OCI-LY1 (cell line): ENCODE results near the gene REXO1.
A peak's percentile ranks its signal among the peaks of the same experiment; 100 is the strongest.

Experiments
- H2AFZ ChIP-seq: fragments of 200-600 bp; sonication (generic), shearing (Covaris generic); 2 replicates; pipeline ENCODE4 v1.6.0; 2014; ENCODE audit warnings: antibody characterized with exemption, mild to moderate bottlenecking, low read length
- H3F3A ChIP-seq: fragments of 200-600 bp; sonication (generic), shearing (Covaris generic); 2 replicates; pipeline ENCODE4 v1.6.0; 2014; ENCODE audit warnings: mild to moderate bottlenecking, antibody characterized with exemption, low read length, moderate library complexity; ENCODE audit not compliant: insufficient read depth
- H3K27ac ChIP-seq: fragments of 200-600 bp; sonication (generic); 2 replicates; pipeline ENCODE4 v1.5.1; 2014; ENCODE audit warnings: low read length, mixed run types, mild to moderate bottlenecking, low read depth; ENCODE audit not compliant: poor library complexity, severe bottlenecking
- H3K27me3 ChIP-seq: fragments of 200-600 bp; sonication (generic); 2 replicates; pipeline ENCODE4 v1.6.0; 2014; ENCODE audit warnings: antibody characterized with exemption, mild to moderate bottlenecking, low read length, moderate library complexity; ENCODE audit not compliant: insufficient read depth
- H3K36me3 ChIP-seq: fragments of 200-600 bp; sonication (generic); 2 replicates; pipeline ENCODE4 v1.6.1; 2014; ENCODE audit warnings: mild to moderate bottlenecking, antibody characterized with exemption, low read length, moderate library complexity, mixed read lengths; ENCODE audit not compliant: insufficient read depth
- H3K4me1 ChIP-seq: fragments of 200-600 bp; sonication (generic); 2 replicates; pipeline ENCODE4 v1.5.1; 2014; ENCODE audit warnings: mild to moderate bottlenecking, low read length, moderate library complexity; ENCODE audit not compliant: insufficient read depth, severe bottlenecking
- H3K4me2 ChIP-seq: fragments of 200-600 bp; sonication (generic), shearing (Covaris generic); 2 replicates; pipeline ENCODE4 v1.6.1; 2014; ENCODE audit warnings: low read length
- H3K4me3 ChIP-seq: fragments of 200-600 bp; sonication (generic); 2 replicates; pipeline ENCODE4 v1.5.1; 2014; ENCODE audit warnings: low read length, low read depth, mild to moderate bottlenecking, mixed read lengths; ENCODE audit not compliant: poor library complexity, severe bottlenecking
- H3K79me2 ChIP-seq: fragments of 200-600 bp; shearing (Covaris generic); 2 replicates; pipeline ENCODE4 v1.6.1; 2016; ENCODE audit warnings: mixed run types, low read length, mixed read lengths; ENCODE audit not compliant: insufficient read depth
- H3K9ac ChIP-seq: fragments of 200-600 bp; sonication (generic), shearing (Covaris generic); 2 replicates; pipeline ENCODE4 v1.6.1; 2014; ENCODE audit warnings: mild to moderate bottlenecking, low read length, mixed read lengths
- H3K9me2 ChIP-seq: fragments of 200-600 bp; sonication (generic), shearing (Covaris generic); 2 replicates; pipeline ENCODE4 v1.6.1; 2014; ENCODE audit warnings: low read depth, mild to moderate bottlenecking, low read length, mixed read lengths
- H3K9me3 ChIP-seq: fragments of 200-600 bp; shearing (Covaris generic); 2 replicates; pipeline ENCODE4 v1.6.1; 2014; ENCODE audit warnings: low read length, mixed read lengths
- H4K20me1 ChIP-seq: fragments of 200-600 bp; sonication (generic), shearing (Covaris generic); 2 replicates; pipeline ENCODE4 v1.6.0; 2016; ENCODE audit warnings: mild to moderate bottlenecking, low read length; ENCODE audit not compliant: insufficient read depth
- EZH2 ChIP-seq: fragments of 200-600 bp; sonication (generic), shearing (Covaris generic); IDR thresholded peaks from 2 replicates; pipeline ENCODE4 v1.8.0; 2017; ENCODE audit warnings: borderline replicate concordance, mixed run types, mild to moderate bottlenecking, antibody characterized with exemption, low read length, moderate library complexity, mixed read lengths
- TF ChIP-seq, protein P1 (sequence below): fragments of 200-600 bp; sonication (generic), shearing (Covaris generic); IDR thresholded peaks from 2 replicates; pipeline ENCODE4 v1.5.1; 2017; ENCODE audit warnings: mild to moderate bottlenecking, antibody characterized with exemption, low read length, moderate library complexity, mixed read lengths

The REXO1 gene

DNA sequence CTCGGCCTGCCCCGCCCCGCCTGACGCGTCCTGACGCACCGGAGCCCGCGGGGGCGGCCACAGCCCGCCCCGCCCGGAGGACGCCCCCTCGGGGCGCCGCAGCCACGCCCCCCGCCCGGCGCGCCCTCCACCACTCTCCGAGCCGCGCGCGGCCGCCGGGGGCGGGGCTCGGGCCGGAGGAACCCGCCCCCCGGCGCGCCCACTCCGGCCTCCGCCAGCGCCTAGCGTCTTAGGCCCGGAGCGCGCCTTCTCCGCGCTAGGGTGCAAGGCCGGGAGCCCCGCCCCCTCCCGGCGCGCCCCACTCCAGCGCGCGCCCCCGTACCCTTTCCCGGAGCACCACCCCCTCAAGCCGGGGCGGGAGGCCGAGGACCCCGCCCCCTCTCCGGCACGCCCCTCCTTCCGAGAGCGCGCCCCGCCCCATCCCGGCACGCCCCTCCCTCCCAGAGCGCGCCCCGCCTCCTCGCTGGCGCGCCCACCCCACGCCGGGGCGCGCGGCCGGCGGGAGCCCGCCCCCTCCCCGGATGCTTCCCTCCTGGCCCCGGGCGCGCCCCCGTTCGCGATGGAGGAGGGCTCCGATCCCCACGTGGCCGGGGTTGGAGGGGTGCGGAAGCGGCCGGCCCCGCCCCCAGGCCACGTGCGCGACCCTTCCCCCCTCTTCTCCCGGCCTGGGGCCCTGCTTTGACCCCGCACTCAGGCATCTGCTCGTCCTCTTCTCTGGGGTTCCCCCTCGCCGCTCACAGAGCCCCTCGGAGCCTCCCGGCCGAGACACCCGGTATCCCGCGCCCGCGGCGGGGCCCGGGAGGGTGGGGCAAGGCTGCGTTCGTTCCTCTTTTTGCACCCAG is 15.6 kb upstream of the REXO1 start:
- peaks cover 6% of the 10 kb centered on the region; the same call in 1 of the 2 replicates for H3K27me3 ChIP-seq
- no peaks in the 10 kb centered on the region for H3K9me2 ChIP-seq
- no peaks in the 10 kb centered on the region for H3K9me3 ChIP-seq
- H3K4me2 ChIP-seq: peak overlapping the region; percentile 65
- peak overlapping the region; percentile 61 for H3K27ac ChIP-seq
- no peak for TF ChIP-seq EZH2
- TF ChIP-seq, protein P1, sequence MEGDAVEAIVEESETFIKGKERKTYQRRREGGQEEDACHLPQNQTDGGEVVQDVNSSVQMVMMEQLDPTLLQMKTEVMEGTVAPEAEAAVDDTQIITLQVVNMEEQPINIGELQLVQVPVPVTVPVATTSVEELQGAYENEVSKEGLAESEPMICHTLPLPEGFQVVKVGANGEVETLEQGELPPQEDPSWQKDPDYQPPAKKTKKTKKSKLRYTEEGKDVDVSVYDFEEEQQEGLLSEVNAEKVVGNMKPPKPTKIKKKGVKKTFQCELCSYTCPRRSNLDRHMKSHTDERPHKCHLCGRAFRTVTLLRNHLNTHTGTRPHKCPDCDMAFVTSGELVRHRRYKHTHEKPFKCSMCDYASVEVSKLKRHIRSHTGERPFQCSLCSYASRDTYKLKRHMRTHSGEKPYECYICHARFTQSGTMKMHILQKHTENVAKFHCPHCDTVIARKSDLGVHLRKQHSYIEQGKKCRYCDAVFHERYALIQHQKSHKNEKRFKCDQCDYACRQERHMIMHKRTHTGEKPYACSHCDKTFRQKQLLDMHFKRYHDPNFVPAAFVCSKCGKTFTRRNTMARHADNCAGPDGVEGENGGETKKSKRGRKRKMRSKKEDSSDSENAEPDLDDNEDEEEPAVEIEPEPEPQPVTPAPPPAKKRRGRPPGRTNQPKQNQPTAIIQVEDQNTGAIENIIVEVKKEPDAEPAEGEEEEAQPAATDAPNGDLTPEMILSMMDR: no peak
- peaks cover 28% of the 10 kb centered on the region for H3K4me1 ChIP-seq
- H3K36me3 ChIP-seq: no peaks in the 10 kb centered on the region
- H3F3A ChIP-seq: no peaks in the 10 kb centered on the region
- peak overlapping the region; percentile 76 for H3K9ac ChIP-seq
- H3K4me3 ChIP-seq: peak overlapping the region; percentile 65
- no peaks in the 10 kb centered on the region for H4K20me1 ChIP-seq
- no peak overlapping the region for H2AFZ ChIP-seq
- H3K79me2 ChIP-seq: peaks cover 6% of the 10 kb centered on the region

DNA sequence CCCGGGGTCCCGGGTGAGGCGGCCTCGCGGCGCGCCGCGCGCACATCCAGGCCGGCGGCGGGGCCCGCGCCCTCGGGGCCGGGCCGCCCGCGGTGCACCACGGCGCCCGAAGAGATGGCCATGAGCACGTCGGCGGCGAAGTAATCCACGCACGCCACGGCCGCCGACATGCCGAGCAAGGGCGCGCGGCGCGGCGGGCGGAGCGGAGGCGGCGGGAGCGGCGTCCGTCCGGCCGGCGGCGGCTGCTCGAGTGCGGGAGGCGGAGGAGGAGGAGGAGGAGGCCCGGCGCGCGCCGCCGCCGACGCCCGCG is 15.0 kb upstream of the REXO1 start, which contains the start of gene KLF16:
Gene KLF16 (minus strand): TSS at position 252 of the 310 bp plus-strand sequence. CDS start 82 bp downstream, at position 170.
- Histone ChIP-seq H3K4me3 (peak within 1 kb of the TSS; percentile 69), H3K27ac (peak within 1 kb of the TSS; percentile 61), H2AFZ (no peak within 1 kb of the TSS), H3K4me1 (peaks cover 32% of the 10 kb centered on the region), H3K9me2 (no peaks in the 10 kb centered on the region), H3K9me3 (no peaks in the 10 kb centered on the region), H3K9ac (peak within 1 kb of the TSS; percentile 76), H3K27me3 (peaks cover 6% of the 10 kb centered on the region; the same call in 1 of the 2 replicates), H4K20me1 (no peaks in the 10 kb centered on the region), H3F3A (no peaks in the 10 kb centered on the region), H3K79me2 (peaks cover 6% of the 10 kb centered on the region), H3K36me3 (no peaks in the 10 kb centered on the region), H3K4me2 (peak within 1 kb of the TSS; percentile 77)
- no peak for TF ChIP-seq EZH2
- TF ChIP-seq, protein P1: no peak

DNA sequence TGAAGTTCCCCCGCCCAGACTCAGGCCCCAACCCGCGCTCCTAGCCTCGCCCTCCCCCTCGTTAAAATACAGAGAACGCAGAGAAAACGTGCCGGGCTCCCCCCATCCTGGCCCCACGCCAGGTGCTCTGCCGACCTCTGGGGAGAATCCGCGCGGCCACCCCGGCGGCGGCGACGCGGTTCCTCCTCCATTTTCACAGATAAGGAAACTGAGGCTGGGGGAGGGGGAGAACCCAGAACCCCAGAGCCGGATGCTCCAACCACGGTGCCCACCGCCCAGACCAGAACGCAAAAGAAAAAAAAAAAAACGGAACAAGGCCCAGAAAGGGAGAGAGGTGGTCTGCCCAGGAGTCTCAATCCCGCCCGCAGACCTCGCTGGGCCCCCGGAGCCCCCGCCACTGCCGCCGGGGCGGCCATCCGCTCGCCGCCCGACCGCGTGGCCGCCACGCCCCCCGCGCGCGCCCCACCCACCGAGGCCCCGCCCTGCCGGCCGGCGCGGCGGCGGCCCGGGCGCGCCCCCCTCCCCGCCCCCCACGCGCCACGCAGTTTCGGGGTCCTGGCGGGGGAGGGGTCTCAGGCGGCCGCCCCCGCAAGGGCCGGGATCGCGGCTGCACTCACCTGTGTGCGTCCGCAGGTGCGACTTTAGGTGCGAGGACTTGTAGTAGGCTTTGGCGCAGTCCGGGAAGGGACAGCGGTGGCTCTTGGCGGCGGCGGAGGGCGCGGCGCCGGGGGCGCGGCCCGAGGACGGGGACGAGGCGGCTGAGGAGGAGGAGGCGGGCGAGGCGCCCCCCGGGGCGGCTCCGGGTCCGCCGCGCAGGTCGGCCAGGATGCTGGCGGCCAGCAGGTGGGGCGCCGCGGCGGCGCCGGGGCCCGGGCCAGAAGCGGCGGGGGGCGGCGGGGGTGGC is 14.4 kb upstream of the REXO1 start:
- H3K9me2 ChIP-seq: no peaks in the 10 kb centered on the region
- H2AFZ ChIP-seq: no peak overlapping the region
- H3K27me3 ChIP-seq: peaks cover 6% of the 10 kb centered on the region; the same call in 1 of the 2 replicates
- H3K27ac ChIP-seq: no peak overlapping the region
- no peaks in the 10 kb centered on the region for H3K36me3 ChIP-seq
- peak overlapping the region; percentile 77 for H3K4me2 ChIP-seq
- H3K9me3 ChIP-seq: no peaks in the 10 kb centered on the region
- peak overlapping the region; percentile 69 for H3K4me3 ChIP-seq
- peaks cover 6% of the 10 kb centered on the region for H3K79me2 ChIP-seq
- H3F3A ChIP-seq: no peaks in the 10 kb centered on the region
- H4K20me1 ChIP-seq: no peaks in the 10 kb centered on the region
- no peak for TF ChIP-seq EZH2
- TF ChIP-seq, protein P1: no peak
- H3K9ac ChIP-seq: peak overlapping the region; percentile 73
- H3K4me1 ChIP-seq: peaks cover 34% of the 10 kb centered on the region
